Femur (tissue), 1 donor: ENCODE results near the gene SCUBE1.

Experiments used
- DNase-seq: peaks from one replicate; pipeline ENCODE4 v3.0.0-alpha.2; 2017

The SCUBE1 gene

DNA sequence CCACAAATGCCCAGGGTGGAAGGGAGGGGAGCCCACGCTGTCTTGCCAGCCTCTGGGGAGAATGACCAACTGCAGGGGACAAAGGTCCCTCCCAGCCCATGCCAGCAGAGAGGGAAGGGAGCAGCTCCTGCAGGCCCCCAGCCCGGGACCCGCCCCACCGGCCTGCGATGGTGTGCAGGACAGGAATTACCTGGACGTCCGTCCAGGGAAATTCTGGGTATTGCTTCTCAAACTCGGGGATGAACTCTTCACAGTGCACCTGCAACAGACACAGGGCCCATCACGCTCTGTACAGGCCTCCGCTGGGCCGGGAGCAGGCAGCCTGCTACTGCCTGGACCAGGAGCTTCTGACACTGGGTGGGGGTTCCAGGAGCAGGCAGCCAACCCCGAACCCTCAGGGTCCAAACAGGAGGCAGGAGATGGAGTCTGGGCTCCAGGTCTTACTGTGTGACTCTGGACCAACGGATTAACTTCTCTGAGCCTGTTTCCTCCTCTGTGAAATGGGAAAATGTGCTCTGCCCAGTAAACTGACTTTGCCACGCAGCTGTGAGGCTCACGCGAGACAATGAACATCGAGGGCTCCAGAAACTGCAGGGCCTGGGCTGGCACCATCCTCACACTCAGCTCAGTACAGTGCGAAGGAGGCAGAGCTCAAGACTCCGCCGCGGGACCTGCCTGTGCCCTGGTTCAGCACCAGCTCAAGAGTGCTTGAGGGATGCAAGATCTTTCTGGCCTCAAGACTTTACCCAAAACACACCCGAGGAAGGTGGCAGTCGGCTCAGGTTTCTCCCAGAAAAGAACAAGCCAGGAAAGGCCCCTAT is 173.7 kb downstream of the SCUBE1 start:
- DNase-seq, result no peak

DNA sequence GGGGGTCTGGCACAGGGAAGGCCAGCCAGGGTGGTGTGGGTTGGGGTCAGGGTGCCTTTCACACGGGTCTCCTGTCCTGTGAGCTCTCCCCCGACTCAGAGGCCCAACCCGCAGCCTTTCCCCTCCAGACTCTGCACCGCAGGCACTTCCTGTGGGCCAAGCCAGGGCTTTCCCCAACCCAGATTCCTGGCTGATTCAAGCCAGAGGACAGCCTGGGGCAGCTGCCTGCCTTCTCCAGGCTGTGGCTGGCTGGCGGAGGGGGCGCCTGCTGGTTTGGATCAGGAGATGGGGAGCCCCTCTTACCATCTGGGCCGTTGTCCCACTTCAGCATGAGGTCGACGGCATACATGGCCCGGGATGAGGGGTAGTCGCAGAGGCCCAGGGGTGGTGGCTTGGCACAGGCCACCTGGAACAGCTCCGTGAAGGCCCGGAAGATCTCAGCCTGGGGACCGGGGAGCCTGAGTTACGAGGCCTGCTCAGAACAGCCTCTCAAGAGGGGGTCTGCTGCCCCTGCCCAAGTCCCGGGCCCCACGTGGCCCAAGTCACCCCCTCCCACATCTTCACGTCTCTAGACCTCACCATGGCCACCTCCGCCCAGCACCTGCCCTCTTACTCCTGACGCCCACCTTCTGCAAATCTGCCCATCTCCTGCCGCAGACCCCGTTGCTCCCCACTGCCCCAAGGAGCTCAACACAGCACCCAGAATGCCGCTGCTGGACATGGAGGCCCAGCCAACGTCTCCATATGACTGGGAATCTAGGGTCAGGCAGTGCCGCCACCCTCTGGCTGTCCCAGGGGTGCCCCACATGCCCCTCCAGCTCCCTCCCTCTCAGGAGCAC is 174.5 kb downstream of the SCUBE1 start:
- DNase-seq, result peak; percentile 73

DNA sequence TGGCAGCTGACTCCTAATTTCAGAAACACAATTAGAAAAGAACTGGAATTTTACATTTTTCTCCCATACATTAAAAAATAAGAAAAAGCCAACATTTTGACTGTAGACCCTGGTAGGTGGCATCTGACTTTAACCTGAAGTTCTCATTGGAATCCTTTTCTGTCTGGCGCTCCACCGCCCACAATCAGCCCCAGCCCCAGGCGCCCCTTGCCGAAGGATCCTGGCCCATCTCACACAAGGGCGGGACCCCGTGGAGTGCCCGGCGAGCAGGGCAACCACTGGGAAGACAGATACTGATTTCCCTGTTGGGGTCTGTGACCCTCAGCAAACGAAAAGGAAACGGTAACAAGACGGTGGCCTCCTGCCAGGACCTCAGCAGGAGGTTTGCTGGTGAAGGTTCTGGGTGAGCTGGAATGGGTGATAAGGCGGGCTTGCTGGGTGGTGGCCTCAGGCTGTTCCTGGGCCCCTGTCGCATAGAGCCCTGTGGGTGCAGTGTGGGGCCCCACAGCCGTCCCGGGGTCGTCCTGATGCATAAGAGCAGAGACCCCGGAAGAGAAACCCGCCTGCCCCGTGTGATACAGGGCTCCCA is 176.1 kb downstream of the SCUBE1 start:
- no peak for DNase-seq

DNA sequence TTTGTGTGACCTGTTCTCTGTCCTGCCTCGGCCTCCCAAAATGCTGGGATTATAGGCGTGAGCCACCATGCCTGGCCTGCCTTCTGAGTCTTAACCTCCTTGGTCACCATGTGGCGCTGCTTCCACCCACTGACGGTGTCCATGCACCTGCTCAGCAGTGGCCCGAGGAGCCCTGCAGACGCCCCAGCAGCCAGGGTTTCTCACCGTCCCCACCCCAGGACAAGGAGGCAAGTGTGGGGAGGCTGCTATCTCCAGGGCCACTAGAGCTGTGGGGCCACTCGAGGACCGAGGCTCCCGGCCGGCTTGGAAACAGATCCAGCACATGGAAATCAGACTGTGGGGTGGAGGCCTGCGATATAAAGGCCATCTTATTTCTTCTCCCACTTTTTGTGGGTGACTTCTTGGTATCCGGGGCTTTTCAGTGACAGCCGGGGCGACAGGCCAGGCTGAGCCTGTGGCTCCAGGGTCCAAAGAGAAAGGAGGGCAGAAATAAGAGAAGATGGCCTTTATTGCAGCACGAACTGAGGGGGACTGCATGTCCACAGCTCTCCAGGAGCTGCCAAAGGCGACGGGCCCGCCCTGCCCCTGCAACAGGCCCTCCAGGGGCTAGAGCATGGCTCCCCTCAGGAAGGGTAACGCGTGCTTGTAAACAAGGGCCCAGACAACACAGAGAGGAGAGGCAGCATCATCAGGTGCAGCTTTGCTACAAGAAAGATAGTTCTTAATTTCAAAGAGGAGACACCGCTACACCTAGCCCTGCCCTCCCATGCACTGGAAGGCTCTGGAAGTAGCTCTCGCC is 176.8 kb downstream of the SCUBE1 start:
- DNase-seq, result no peak

DNA sequence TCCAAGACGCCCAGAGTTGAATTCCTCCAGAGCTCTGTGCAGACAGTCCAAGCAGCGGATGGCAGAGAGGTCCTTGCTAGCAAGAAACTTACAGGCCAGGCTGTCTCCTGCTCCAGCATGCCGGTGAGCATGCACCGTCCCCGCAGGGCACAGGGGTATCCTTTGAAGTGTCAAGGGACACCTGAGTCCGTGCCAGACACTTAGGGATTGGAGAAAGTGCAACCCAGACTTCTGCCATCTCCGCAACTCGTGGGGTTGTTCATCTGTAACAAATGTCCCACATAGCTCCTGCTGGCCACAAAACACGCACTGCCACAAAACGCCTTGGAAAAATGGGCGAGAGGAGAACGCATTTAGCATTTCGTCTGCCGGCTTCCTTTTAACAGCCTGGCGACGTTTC is 178.5 kb downstream of the SCUBE1 start:
- no peak for DNase-seq

DNA sequence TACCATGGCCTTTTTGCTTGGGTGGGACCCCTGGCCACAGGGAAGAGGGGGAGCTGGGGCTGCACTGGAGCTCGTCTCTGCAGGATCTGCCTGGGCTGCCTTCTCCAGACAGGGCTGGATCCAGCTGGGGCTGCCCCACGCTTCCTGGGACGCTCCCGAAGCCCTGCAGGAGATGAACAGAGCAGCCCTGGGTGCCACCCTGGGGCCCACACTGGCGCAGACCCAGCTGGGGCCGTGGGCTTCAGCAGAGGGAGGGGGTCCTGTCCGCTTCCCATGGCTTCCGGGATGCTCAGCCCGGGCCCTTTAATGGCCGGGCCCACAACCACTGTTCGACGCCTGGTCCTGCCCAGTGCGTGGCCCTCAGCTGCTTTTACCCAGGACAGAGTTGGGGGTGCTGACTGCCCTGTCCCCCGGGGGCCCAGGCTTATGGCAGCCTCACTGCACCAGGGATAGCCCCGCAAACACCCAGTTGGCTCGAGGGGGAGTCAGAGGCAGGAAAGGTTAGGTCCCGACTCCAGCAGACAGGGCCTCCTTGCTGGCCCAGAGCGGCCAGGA is 179.9 kb downstream of the SCUBE1 start:
- DNase-seq, result no peak

DNA sequence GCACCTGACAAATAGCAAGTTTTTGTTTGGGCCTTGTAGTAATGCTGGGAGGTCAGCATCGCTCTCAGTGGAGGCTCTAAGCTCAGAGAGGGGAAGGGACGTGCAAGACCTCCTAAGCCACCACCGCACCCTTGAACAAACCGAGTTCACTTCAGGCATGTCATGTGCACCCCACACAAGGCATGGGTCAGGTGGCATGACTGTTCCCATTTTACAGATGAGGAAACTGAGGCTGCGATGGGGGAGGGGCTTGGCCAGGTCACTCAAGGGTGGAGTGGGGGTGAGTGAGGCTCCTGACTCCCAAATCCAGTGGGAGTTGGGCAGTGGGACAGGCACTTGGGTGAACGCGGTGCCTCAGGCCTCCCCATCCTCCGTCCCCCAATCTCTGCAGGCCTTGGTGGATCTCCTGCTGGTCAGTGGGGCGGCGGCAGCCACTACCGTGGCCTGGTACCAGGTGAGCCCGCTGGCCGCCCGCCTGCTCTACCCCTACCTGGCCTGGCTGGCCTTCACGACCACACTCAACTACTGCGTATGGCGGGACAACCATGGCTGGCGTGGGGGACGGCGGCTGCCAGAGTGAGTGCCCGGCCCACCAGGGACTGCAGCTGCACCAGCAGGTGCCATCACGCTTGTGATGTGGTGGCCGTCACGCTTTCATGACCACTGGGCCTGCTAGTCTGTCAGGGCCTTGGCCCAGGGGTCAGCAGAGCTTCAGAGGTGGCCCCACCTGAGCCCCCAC is 180.6 kb downstream of the SCUBE1 start:
- DNase-seq, result no peak

DNA sequence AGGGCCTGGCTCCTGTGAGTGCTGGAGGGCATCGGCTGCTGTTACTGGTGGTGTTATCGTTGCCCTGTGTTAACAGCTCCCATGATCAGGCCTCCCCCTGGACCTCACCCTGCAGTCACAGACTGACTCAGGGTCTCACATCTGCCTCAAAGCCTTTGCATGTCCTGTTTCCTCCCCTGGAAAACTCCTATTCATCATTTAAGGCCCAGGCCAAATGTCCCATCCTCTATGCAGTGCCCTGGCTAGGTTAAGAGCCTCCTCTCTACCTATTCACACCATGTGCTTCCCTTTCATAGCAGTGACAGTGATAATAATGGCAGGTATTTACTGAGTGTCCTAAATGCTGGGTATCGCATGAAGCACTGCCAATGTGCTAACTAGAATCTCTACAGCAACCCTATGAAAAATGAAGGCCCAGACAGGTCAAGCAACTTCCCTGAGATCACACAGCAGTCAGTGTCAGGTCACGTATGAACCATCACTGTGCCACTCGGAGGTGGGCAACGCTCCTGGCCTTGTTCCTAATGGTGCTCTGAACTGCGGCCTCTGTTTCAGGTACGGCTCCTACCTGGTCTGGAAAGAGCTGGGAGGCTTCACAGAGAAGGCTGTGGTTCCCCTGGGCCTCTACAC is 182.6 kb downstream of the SCUBE1 start:
- DNase-seq, result no peak

DNA sequence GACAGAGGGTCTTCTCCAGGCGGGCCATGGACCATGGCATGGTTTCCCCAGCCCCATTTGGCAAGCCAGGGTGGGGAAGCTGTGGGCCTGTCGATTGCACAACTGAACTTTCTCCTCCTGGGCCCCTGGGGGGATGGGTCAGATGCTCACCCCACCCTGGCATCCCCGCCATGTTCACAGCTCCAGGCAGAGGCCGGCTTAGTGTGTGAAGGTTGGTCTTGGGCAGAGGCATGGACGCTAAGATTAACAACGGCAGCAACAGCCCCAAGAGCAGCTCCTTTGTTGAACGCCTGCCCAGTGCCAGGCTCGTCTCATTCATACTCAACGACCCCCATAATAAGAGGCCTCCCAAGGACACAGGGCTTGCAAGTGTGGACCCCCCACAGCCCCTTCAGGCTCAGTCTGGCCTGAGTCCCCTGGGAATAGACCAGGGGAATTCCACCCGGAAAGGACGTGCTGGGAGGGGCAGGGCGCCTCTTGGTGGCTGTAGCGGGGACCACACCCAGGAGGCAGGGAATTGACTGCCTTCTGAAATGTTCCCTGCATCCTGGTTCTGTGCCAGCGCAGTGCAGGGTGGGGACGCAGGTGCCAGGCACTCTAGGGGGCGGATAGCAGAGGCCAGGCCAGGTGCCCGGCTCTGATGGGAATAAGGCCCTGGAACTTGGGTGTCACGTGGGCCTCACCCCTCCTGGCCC is 183.5 kb downstream of the SCUBE1 start:
- no peak for DNase-seq

DNA sequence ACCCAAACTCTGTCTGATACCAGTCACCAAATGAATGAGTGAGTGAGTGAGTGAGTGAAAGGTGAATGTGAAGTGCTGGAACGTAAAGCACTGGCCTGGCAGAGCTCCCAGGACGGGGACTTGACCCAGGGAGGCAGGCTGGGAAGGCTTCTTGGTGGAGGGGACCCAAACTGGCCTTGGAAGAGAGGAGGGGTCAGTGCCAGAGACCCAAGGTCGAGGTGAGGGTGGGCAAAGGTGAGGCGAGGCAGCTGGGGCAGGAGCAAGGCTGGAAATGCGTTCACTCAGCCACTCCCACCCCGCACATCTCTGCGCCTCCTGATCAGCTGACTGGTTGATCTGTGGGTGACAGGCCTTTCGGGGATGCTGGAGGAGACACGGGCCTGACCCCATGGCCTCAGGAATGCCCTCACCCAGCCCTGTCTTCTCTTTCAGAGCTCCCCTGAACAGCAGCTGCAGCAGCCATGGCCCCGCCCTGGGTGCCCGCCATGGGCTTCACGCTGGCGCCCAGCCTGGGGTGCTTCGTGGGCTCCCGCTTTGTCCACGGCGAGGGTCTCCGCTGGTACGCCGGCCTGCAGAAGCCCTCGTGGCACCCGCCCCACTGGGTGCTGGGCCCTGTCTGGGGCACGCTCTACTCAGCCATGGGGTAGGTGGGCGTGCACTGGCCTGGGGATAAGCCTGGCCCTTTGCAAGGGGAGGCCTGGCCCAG is 184.2 kb downstream of the SCUBE1 start:
- DNase-seq, result no peak

DNA sequence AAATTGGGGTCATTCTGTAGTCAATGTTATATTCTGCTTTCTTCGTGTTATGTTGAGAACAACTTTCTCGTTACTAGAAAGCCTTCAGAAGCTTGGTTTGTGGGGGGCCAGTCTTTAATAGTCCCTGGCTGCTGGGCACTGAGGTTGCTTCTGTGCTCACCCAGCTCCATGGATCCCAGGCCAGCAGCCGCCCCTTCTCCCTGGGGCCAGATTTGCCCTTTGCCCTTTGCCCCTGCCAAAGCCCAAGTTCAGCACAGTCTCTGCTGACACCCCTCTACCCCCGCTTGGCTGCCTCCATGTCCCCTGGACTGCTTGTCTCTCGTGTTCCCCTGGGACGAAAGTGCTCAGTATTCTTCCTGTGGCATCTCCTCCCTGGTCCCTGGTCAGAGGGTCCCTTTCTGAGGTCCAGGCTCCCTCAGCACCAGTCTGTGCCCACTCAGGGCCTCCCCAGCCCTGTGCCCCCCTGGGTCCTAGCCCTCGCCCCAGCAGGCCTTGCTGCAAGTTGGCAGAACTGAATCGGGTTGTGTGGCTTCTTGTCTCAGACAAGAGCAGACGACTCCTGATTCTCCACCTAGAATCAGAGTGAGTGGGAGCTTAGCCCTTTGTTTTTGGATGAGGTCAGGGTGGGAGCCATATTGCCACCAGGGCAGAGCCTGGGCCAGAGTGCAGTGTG is 185.2 kb downstream of the SCUBE1 start:
- DNase-seq, result no peak

DNA sequence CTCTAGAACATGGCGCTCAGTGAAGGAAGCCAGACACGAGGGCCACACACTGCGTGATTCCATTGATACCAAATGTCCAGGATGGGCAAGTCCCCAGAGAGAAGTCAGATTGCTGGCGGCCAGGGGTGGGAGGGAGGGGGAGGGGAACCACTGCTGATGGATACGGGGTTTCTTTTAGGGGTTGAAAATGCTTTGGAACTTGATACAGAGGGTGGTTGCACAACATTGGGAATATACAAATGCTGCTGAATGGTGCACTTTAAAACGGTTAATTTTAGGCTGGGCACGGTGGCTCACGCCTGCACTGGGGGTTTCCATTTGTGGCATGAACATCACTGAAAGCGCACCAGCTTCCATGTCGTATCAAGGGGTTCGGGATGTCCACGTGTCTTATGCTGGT is 186.8 kb downstream of the SCUBE1 start:
- no peak for DNase-seq

DNA sequence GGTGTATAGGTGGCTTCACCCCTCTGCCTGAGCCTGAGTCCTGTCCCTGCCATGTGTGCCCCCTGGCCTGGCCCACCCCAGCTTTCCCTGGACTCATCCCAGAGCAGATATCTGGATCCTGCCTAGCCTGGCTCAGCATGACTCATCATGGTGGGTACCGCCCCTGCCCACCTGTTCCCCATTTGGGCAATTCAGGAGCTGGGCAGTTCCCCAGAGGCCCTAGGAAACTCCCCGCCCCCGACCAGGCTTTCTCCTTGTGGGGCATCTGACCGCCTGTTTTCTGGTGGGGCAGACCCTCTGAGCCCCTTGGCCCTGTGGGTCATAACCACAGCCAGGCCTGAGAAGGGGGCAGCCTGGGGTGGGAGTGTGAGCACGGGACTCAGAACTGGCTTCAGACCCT is 187.4 kb downstream of the SCUBE1 start:
- DNase-seq, result no peak

DNA sequence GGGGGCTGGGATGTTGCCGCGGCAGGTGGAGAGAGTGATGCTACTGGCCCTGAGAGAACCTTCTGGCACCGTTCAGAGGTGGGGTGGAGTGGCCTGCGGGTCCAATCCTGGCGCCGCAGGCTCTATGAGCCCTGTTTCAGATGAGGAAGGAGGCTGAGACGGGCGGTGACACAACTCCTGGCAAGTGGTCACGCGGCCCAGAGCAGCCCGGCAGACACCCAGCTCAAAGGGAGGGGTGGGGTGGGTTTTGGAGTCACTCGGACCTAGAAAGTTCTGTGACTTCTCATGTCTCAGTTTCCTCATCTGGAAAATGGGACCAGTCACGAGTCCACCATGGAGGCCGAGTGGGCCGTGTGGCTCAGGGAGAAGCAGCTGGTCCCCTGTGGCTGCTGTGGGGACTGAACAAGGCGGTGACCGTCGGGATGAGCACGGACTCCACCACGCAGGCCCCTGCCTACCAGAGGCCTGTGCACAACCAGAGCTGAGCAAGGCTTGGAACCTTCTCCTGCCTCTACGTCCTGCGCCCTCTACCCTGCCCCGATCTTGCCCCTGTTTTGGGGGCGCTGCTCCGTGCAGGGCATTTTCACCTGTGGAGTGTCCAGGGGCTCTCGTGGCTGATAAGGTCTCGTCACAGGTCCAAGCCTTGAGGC is 188.2 kb downstream of the SCUBE1 start:
- DNase-seq, result no peak

DNA sequence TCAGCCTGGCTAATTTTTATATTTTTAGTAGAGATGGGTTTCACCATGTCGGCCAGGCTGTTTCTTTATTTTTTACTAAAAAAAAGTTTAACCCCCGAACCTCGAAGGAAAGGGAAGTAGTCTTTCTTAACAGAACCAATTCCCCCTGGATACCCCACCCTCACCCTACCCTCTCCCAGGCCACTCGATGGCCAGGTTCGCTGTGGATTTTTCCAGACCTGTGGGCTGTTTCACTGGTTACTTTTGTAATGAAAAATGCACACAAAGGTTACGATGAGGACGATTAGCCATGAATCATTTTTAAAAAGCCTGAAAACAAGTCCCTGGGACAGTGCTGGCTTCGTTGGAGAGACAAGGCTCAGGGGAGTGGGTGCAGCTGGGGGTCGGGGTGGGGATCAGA is 189.3 kb downstream of the SCUBE1 start:
- DNase-seq, result no peak

DNA sequence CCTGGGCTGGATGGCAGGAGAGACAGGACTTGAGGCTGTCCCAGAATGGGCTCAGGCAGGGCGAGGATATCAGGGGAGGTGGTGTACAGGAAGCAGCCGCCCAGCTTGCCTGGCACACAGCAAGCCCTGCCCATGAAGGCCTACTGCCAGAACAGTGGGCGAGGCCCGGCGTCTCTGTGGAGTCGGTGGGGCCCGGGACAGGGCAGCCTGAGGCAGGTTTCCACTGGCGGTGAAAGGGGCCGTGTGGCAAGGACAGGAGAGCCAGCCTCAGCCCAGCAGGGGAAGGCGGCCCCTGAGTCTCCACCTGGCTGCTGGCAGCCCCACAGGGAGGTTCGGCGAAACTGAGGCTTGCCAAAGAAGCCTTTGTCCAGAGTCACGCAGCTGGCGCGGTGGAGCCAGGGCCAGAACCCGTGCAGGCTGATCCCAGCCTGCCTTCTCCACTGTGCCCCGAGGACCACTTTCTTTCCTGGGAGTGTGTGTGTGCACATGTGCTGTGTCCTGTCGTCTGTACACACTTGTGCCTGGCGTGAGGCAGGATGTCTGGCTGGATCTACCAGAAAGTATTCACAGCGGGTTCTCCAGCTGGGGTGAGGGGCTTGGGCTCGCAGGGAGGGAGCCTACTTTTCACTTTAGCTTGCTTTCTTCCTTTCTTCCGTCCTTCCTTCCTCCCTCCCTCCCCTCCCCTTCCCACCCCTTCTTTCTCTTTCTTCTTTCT is 190.7 kb downstream of the SCUBE1 start:
- DNase-seq, result peak; percentile 88

DNA sequence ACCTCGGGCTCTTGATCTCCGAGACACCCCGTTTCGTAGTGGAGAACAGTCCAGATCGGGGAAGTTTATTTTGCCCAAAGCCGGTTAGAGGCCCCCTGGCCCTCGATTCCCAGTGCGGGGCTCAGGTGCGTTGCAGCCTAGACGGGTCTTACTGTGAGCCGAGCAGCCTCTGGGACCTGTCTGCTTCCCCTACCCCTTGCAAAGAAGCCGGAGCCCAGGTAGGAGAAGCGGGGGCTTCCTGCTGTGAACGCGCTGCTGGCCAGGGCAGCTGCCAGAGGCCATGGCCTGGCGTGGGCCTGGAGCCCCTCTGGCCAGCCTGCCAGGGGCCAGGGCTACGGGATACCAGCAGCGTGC is 191.2 kb downstream of the SCUBE1 start:
- DNase-seq, result no peak

DNA sequence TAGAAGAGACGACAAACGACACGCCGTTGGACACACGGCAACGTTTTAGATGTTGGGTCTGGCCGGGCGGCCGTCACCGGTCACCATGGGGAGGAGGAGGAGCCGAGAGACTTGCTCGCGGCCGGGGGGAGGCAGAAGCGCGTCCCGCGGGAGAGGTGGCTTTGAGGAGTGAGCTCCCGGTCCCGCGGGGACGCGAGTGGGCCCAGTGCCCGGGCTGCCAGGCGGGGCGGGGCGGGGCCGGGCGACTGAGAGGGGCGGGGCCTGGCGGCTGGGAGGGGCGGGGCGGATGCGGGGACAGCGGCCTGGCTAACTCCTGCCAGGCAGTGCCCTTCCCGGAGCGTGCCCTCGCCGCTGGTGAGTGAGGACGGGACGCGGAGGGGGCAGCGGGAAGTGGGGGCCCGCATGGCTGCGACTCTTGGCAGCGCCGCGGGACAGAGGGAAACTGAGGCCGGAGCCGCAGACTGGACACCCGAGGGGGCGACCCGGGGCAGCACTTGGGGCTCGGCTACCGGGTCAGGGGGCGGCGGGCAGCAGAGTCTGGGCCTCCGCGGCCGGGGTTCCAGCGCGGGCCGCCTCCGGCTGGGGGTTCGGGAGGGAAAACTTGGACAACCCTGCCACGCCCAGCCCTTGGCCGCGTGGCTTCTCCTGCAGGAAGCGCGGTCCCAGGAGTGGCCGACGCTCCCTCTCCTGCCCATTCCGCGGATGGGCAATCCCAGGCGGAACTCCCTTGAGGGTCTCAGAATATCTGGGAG is 191.7 kb downstream of the SCUBE1 start, which contains the start of gene TSPO:
TSS of gene TSPO (plus strand) at position 309 of the 752 bp plus-strand sequence. CDS start 7,680 bp downstream, outside the sequence.
- peak; percentile 87 for DNase-seq
